ENCODE data around the gene RHOV. TPM values are rescaled to one million over a fixed set of nuclear protein-coding genes. Genes with fewer than 3 reads are reported as not detected.

Gene RHOV
- polyA plus RNA-seq, 1 donor from 2014 or later: 2.8 TPM

- no peak within 1 kb of the TSS for H3K4me2 ChIP-seq (ENCODE audit: low read length)
- TF ChIP-seq EZH2 (IDR thresholded peaks at IDR 0.05; ENCODE audit: borderline replicate concordance, insufficient read depth, low read length, poor library complexity, severe bottlenecking) (no peak), SMC3 (conservative IDR thresholded peaks at IDR 0.05; ENCODE audit: poor library complexity) (no peak), MXI1 (conservative IDR thresholded peaks at IDR 0.05; ENCODE audit: poor library complexity, severe bottlenecking) (no peak), CTCF (IDR thresholded peaks at IDR 0.05; ENCODE audit: poor library complexity, severe bottlenecking) (no peak), EP300 (conservative IDR thresholded peaks at IDR 0.05; ENCODE audit: poor library complexity, severe bottlenecking) (no peak), TAF1 (IDR thresholded peaks at IDR 0.05; ENCODE audit: low read depth) (no peak), RAD21 (conservative IDR thresholded peaks at IDR 0.05) (no peak)
- H3K27ac ChIP-seq (ENCODE audit: low read length): no peak within 1 kb of the TSS
- H3F3A ChIP-seq (ENCODE audit: insufficient read depth, low read length, poor library complexity, severe bottlenecking): no peaks in the 10 kb centered on the region
- H3K9ac ChIP-seq (ENCODE audit: low read length): no peak within 1 kb of the TSS
- no peak within 1 kb of the TSS for H3K4me3 ChIP-seq (ENCODE audit: low read length)
- H3K9me3 ChIP-seq (ENCODE audit: low read length): no peaks in the 10 kb centered on the region
- no peaks in the 10 kb centered on the region for H4K20me1 ChIP-seq (ENCODE audit: insufficient read depth)
- H2AFZ ChIP-seq (ENCODE audit: low read depth, low read length): no peak within 1 kb of the TSS
- H3K9me2 ChIP-seq (ENCODE audit: insufficient read depth, low read length): no peaks in the 10 kb centered on the region
- no peaks in the 10 kb centered on the region for H3K79me2 ChIP-seq (replicated peaks; ENCODE audit: insufficient read depth, low read length)
- H3K36me3 ChIP-seq (ENCODE audit: insufficient read depth, low read length): no peaks in the 10 kb centered on the region
- no peaks in the 10 kb centered on the region for H3K27me3 ChIP-seq (ENCODE audit: insufficient read depth, low read depth, low read length)
Measured at GRCh38 chr15:40828447-40829036, 45.5 kb downstream of the RHOV start, which contains the start of gene PPP1R14D. PPP1R14D (minus strand) TSS chr15:40828708; CDS start chr15:40828641, 67 bp downstream.

GRCh38 chr15:40826423-40827075 is 47.5 kb downstream of the RHOV start:
- H2AFZ ChIP-seq (ENCODE audit: low read depth, low read length): no peak overlapping the region
- TF ChIP-seq RAD21 (conservative IDR thresholded peaks at IDR 0.05) (no peak), EZH2 (IDR thresholded peaks at IDR 0.05; ENCODE audit: borderline replicate concordance, insufficient read depth, low read length, poor library complexity, severe bottlenecking) (no peak), SMC3 (conservative IDR thresholded peaks at IDR 0.05; ENCODE audit: poor library complexity) (no peak), MXI1 (conservative IDR thresholded peaks at IDR 0.05; ENCODE audit: poor library complexity, severe bottlenecking) (no peak), POLR2AphosphoS5 (IDR thresholded peaks at IDR 0.05) (no peak), EP300 (conservative IDR thresholded peaks at IDR 0.05; ENCODE audit: poor library complexity, severe bottlenecking) (no peak), CTCF (IDR thresholded peaks at IDR 0.05; ENCODE audit: poor library complexity, severe bottlenecking) (no peak), TAF1 (IDR thresholded peaks at IDR 0.05; ENCODE audit: low read depth) (no peak), REST (IDR thresholded peaks at IDR 0.05; ENCODE audit: borderline replicate concordance) (no peak)
- no peaks in the 10 kb centered on the region for H3K36me3 ChIP-seq (ENCODE audit: insufficient read depth, low read length)
- no peaks in the 10 kb centered on the region for H3F3A ChIP-seq (ENCODE audit: insufficient read depth, low read length, poor library complexity, severe bottlenecking)
- no peaks in the 10 kb centered on the region for H4K20me1 ChIP-seq (ENCODE audit: insufficient read depth)
- H3K27ac ChIP-seq (ENCODE audit: low read length): no peak overlapping the region
- H3K9me2 ChIP-seq (ENCODE audit: insufficient read depth, low read length): no peaks in the 10 kb centered on the region
- no peak overlapping the region for H3K9ac ChIP-seq (ENCODE audit: low read length)
- no peaks in the 10 kb centered on the region for H3K9me3 ChIP-seq (ENCODE audit: low read length)
- no peaks in the 10 kb centered on the region for H3K79me2 ChIP-seq (replicated peaks; ENCODE audit: insufficient read depth, low read length)
- no peak overlapping the region for H3K4me2 ChIP-seq (ENCODE audit: low read length)
- H3K4me3 ChIP-seq (ENCODE audit: low read length): no peak overlapping the region
- H3K27me3 ChIP-seq (ENCODE audit: insufficient read depth, low read depth, low read length): no peaks in the 10 kb centered on the region
